Activated CD4-positive, alpha-beta T cell treated with anti-CD3 and anti-CD28 coated beads, Interleukin-2, amount 10 ng/mL, durations not matched to agents 24 days and 14 days (primary cell): Measurements from ENCODE around the gene PPARGC1A. TPM values are rescaled to one million over a fixed set of nuclear protein-coding genes. Genes with fewer than 3 reads are reported as not detected.

Source experiments
- DNase-seq: peaks from one replicate; pipeline ENCODE4 v3.0.0; 2022
- H3K27ac Mint-ChIP-seq: one replicate; pipeline ENCODE4 v1.8.0; 2022; ENCODE audit warnings: mild to moderate bottlenecking, mixed read lengths
- H3K27me3 Mint-ChIP-seq: one replicate; pipeline ENCODE4 v1.8.0; 2022; ENCODE audit warnings: mixed read lengths
- H3K36me3 Mint-ChIP-seq: one replicate; pipeline ENCODE4 v1.8.0; 2022; ENCODE audit warnings: low read depth, mild to moderate bottlenecking, mixed read lengths
- H3K4me1 Mint-ChIP-seq: one replicate; pipeline ENCODE4 v1.8.0; 2021; ENCODE audit warnings: mixed read lengths
- H3K4me3 Mint-ChIP-seq: one replicate; pipeline ENCODE4 v1.8.0; 2022; ENCODE audit warnings: mild to moderate bottlenecking, moderate library complexity, mixed read lengths
- H3K9me3 Mint-ChIP-seq: one replicate; pipeline ENCODE4 v1.8.0; 2021; ENCODE audit warnings: mixed read lengths
- intact Hi-C: fragments of 100-400 bp; cut with micrococcal nuclease; formaldehyde crosslinking; loops from one replicate; pipeline ENCODE4 v1.15.1; 2023
- total RNA-seq: library from RNA; stranded (reverse); gene quantifications from 2 replicates; pipeline ENCODE4 v1.2.3, GENCODE V29; 2022

The PPARGC1A gene
- total RNA-seq, 1 donor from 2014 or later, result not detected

GRCh38 chr4:23857367-23857959 is 32.4 kb downstream of the PPARGC1A start:
- H3K4me1 Mint-ChIP-seq, result no peaks in the 10 kb centered on the region
- H3K36me3 Mint-ChIP-seq, result no peaks in the 10 kb centered on the region
- intact Hi-C loops, result no loop called here
- H3K27me3 Mint-ChIP-seq, result no peaks in the 10 kb centered on the region
- H3K9me3 Mint-ChIP-seq, result no peaks in the 10 kb centered on the region
- no peak overlapping the region for H3K4me3 Mint-ChIP-seq
- H3K27ac Mint-ChIP-seq, result no peak overlapping the region
- DNase-seq, result no peak

- no peak for DNase-seq
- H3K4me3 Mint-ChIP-seq, result no peak overlapping the region
- H3K9me3 Mint-ChIP-seq, result no peaks in the 10 kb centered on the region
- H3K27ac Mint-ChIP-seq, result no peak overlapping the region
- intact Hi-C loops, result no loop called here
- H3K36me3 Mint-ChIP-seq, result no peaks in the 10 kb centered on the region
- H3K4me1 Mint-ChIP-seq, result no peaks in the 10 kb centered on the region
- no peaks in the 10 kb centered on the region for H3K27me3 Mint-ChIP-seq
Observed at GRCh38 chr4:23856630-23857029, 33.2 kb downstream of the PPARGC1A start.

- DNase-seq, result no peak
- Mint-ChIP-seq H3K27me3 (no peaks in the 10 kb centered on the region), H3K27ac (no peak overlapping the region), H3K9me3 (no peaks in the 10 kb centered on the region), H3K4me1 (no peaks in the 10 kb centered on the region), H3K36me3 (no peaks in the 10 kb centered on the region), H3K4me3 (no peak overlapping the region)
- intact Hi-C loops, result no loop called here
Observed at GRCh38 chr4:23855912-23856605, 33.8 kb downstream of the PPARGC1A start.

GRCh38 chr4:23853986-23854660 is 35.7 kb downstream of the PPARGC1A start:
- intact Hi-C loops, result no loop called here
- H3K4me1 Mint-ChIP-seq, result no peaks in the 10 kb centered on the region
- no peak for DNase-seq
- H3K27ac Mint-ChIP-seq, result no peak overlapping the region
- no peaks in the 10 kb centered on the region for H3K9me3 Mint-ChIP-seq
- H3K27me3 Mint-ChIP-seq, result no peaks in the 10 kb centered on the region
- H3K4me3 Mint-ChIP-seq, result no peak overlapping the region
- H3K36me3 Mint-ChIP-seq, result no peaks in the 10 kb centered on the region

- H3K4me1 Mint-ChIP-seq, result no peaks in the 10 kb centered on the region
- intact Hi-C loops, result no loop called here
- H3K4me3 Mint-ChIP-seq, result no peak overlapping the region
- no peak overlapping the region for H3K27ac Mint-ChIP-seq
- H3K27me3 Mint-ChIP-seq, result no peaks in the 10 kb centered on the region
- DNase-seq, result no peak
- no peaks in the 10 kb centered on the region for H3K36me3 Mint-ChIP-seq
- H3K9me3 Mint-ChIP-seq, result no peaks in the 10 kb centered on the region
Observed at GRCh38 chr4:23851464-23851863, 38.4 kb downstream of the PPARGC1A start.

- Mint-ChIP-seq H3K36me3 (no peaks in the 10 kb centered on the region), H3K27ac (no peak overlapping the region), H3K9me3 (no peaks in the 10 kb centered on the region), H3K4me3 (no peak overlapping the region), H3K4me1 (no peaks in the 10 kb centered on the region), H3K27me3 (no peaks in the 10 kb centered on the region)
- intact Hi-C loops, result no loop called here
- no peak for DNase-seq
Observed at GRCh38 chr4:23847158-23847557, 42.7 kb downstream of the PPARGC1A start.

- no peak overlapping the region for H3K4me3 Mint-ChIP-seq
- H3K27ac Mint-ChIP-seq, result no peak overlapping the region
- H3K27me3 Mint-ChIP-seq, result no peaks in the 10 kb centered on the region
- H3K36me3 Mint-ChIP-seq, result no peaks in the 10 kb centered on the region
- no peaks in the 10 kb centered on the region for H3K4me1 Mint-ChIP-seq
- intact Hi-C loops, result no loop called here
- DNase-seq, result no peak
- H3K9me3 Mint-ChIP-seq, result no peaks in the 10 kb centered on the region
Observed at GRCh38 chr4:23844961-23845360, 44.9 kb downstream of the PPARGC1A start.

GRCh38 chr4:23839279-23839678 is 50.6 kb downstream of the PPARGC1A start:
- Mint-ChIP-seq H3K36me3 (no peaks in the 10 kb centered on the region), H3K4me3 (no peak overlapping the region), H3K27me3 (no peaks in the 10 kb centered on the region), H3K9me3 (no peaks in the 10 kb centered on the region), H3K4me1 (no peaks in the 10 kb centered on the region), H3K27ac (no peak overlapping the region)
- intact Hi-C loops, result no loop called here
- DNase-seq, result no peak

- H3K4me1 Mint-ChIP-seq, result no peaks in the 10 kb centered on the region
- no peak overlapping the region for H3K27ac Mint-ChIP-seq
- H3K36me3 Mint-ChIP-seq, result no peaks in the 10 kb centered on the region
- intact Hi-C loops, result no loop called here
- no peak for DNase-seq
- H3K4me3 Mint-ChIP-seq, result no peak overlapping the region
- H3K27me3 Mint-ChIP-seq, result no peaks in the 10 kb centered on the region
- no peaks in the 10 kb centered on the region for H3K9me3 Mint-ChIP-seq
Observed at GRCh38 chr4:23838607-23839006, 51.2 kb downstream of the PPARGC1A start.

GRCh38 chr4:23838131-23838530 is 51.7 kb downstream of the PPARGC1A start:
- intact Hi-C loops, result no loop called here
- Mint-ChIP-seq H3K4me1 (no peaks in the 10 kb centered on the region), H3K9me3 (no peaks in the 10 kb centered on the region), H3K27me3 (no peaks in the 10 kb centered on the region), H3K36me3 (no peaks in the 10 kb centered on the region), H3K4me3 (no peak overlapping the region), H3K27ac (no peak overlapping the region)
- DNase-seq, result no peak

- no peak overlapping the region for H3K4me3 Mint-ChIP-seq
- H3K27ac Mint-ChIP-seq, result no peak overlapping the region
- H3K4me1 Mint-ChIP-seq, result no peaks in the 10 kb centered on the region
- no peak for DNase-seq
- no peaks in the 10 kb centered on the region for H3K36me3 Mint-ChIP-seq
- no peaks in the 10 kb centered on the region for H3K9me3 Mint-ChIP-seq
- H3K27me3 Mint-ChIP-seq, result no peaks in the 10 kb centered on the region
- intact Hi-C loops, result no loop called here
Observed at GRCh38 chr4:23837371-23837770, 52.5 kb downstream of the PPARGC1A start.

- Mint-ChIP-seq H3K27me3 (no peaks in the 10 kb centered on the region), H3K4me1 (no peaks in the 10 kb centered on the region), H3K9me3 (no peaks in the 10 kb centered on the region), H3K27ac (no peak overlapping the region), H3K4me3 (no peak overlapping the region), H3K36me3 (no peaks in the 10 kb centered on the region)
- no peak for DNase-seq
- intact Hi-C loops, result no loop called here
Observed at GRCh38 chr4:23835774-23836478, 53.9 kb downstream of the PPARGC1A start.

- Mint-ChIP-seq H3K4me3 (no peak overlapping the region), H3K27ac (no peak overlapping the region)
- intact Hi-C loops, result no loop called here
Observed at GRCh38 chr4:23828779-23829178, 61.1 kb downstream of the PPARGC1A start.

More at GRCh38 chr4:23828779-23829178, 61.1 kb downstream of the PPARGC1A start:
- Mint-ChIP-seq H3K27me3 (no peaks in the 10 kb centered on the region), H3K9me3 (no peaks in the 10 kb centered on the region), H3K36me3 (no peaks in the 10 kb centered on the region), H3K4me1 (no peaks in the 10 kb centered on the region)
- no peak for DNase-seq
